ENCODE measurements around the gene WDR20.

GRCh38 chr14:102201776-102202175 is 62.1 kb downstream of the WDR20 start:
- TF ChIP-seq CTCF (conservative IDR thresholded peaks at IDR 0.05; ENCODE audit: low read length), result no peak
- TF ChIP-seq EZH2phosphoT487 (IDR thresholded peaks at IDR 0.05; ENCODE audit: borderline replicate concordance), result no peak

Measured in Loucy (cell line).